Heart left ventricle (tissue), 16 donors: Measurements from ENCODE around the gene SETD6. TPM values are rescaled to one million over a fixed set of nuclear protein-coding genes. Genes with fewer than 3 reads are reported as not detected.

Source experiments
- ATAC-seq, 4 donors: fragments of 200-7000 bp; cut with Tn5 transposase; one replicate each; pipeline ENCODE4 v1.9.1; 2020 to 2022; ENCODE audit warnings: moderate library complexity in 4 of 4, mild to moderate bottlenecking in 3 of 4, moderate number of reproducible peaks in 1 of 4
- DNase-seq, 5 donors: peaks; one replicate each; pipeline ENCODE4 v3.0.0-alpha.2; 2020
- H3K27ac ChIP-seq, 12 donors: fragments of 200-600 bp; sonication (generic) in 4 of 12; one replicate each; pipeline versions ENCODE4 v1.5.0 to v1.8.0; 2016 to 2022; ENCODE audit warnings: mild to moderate bottlenecking in 2 of 12
- H3K27me3 ChIP-seq, 9 donors: fragments of 200-600 bp; sonication (generic) in 2 of 9; one replicate each; pipeline versions ENCODE4 v1.5.1 to v1.8.0; 2016 to 2022; ENCODE audit warnings: mild to moderate bottlenecking in 3 of 9
- H3K36me3 ChIP-seq, 9 donors: fragments of 200-600 bp; sonication (generic) in 2 of 9; one replicate each; pipeline versions ENCODE4 v1.5.0 to v1.8.0; 2018 to 2022; ENCODE audit warnings: mild to moderate bottlenecking in 2 of 9
- H3K4me1 ChIP-seq, 12 donors: fragments of 200-600 bp; sonication (generic) in 4 of 12; one replicate each; pipeline versions ENCODE4 v1.5.0 to v1.8.0; 2016 to 2022; ENCODE audit warnings: mild to moderate bottlenecking in 3 of 12
- H3K4me3 ChIP-seq, 12 donors: fragments of 200-600 bp; sonication (generic) in 4 of 12; one replicate each; pipeline versions ENCODE4 v1.5.0 to v1.8.0; 2017 to 2022; ENCODE audit warnings: mild to moderate bottlenecking in 9 of 12, moderate library complexity in 4 of 12
- H3K9me3 ChIP-seq, 12 donors: fragments of 200-600 bp; sonication (generic) in 4 of 12; one replicate each; pipeline versions ENCODE4 v1.5.0 to v1.8.0; 2016 to 2022; ENCODE audit warnings: mild to moderate bottlenecking in 1 of 12
- CTCF ChIP-seq, 12 donors: fragments of 200-600 bp; sonication (generic) in 4 of 12; IDR thresholded peaks; one replicate each; pipeline versions ENCODE4 v1.5.0 to v1.8.0; 2018 to 2022; ENCODE audit warnings: antibody characterized with exemption in 12 of 12, mild to moderate bottlenecking in 5 of 12
- POLR2A ChIP-seq, 2 donors: fragments of 450-650 bp; IDR thresholded peaks; one replicate each; pipeline ENCODE4 v1.6.1; 2017; ENCODE audit warnings: antibody characterized with exemption in 2 of 2, mild to moderate bottlenecking in 2 of 2, moderate library complexity in 2 of 2
- WGBS, 4 donors: extraction: QIAGEN DNeasy Blood & Tissue Kit in 2 of 4; methylation state at CpG; one replicate each; pipeline versions ENCODE4 v1.1.5 to v1.1.7; 2013 to 2018; 5-methylcytosine and 5-hydroxymethylcytosine counted together
- intact Hi-C, 10 donors: fragments of 100-400 bp; cut with DNase I; formaldehyde crosslinking; loops; one replicate each; pipeline versions ENCODE4 v1.11.1 to v1.14.2; 2022
- polyA plus RNA-seq, 2 donors: library from polyadenylated mRNA; stranded (reverse); fragments of 200-250 nt; gene quantifications; one replicate each; pipeline ENCODE4 v1.2.3, GENCODE V29; 2013
- total RNA-seq, 9 donors: library from RNA; depleted of rRNA in 2 of 9; stranded (reverse); fragments of >200 nt in 2 of 9; fragmentation: NEBNext Ultra II Directional in 3 of 9; extraction: Animal tissue kit (Norgen Biotek cat#: 25700) in 3 of 9; gene quantifications; one replicate each; pipeline versions ENCODE4 v1.1.0 to v1.2.4, GENCODE V29; 2016 to 2023
- donor health status: ischemic (EF 13 %, LVEDD 7.1; RV severe dilation, severe dysfunction).
- donor health status: healthy with polysubstance abuse.
- donor health status: DM: no; HTN: yes; CAD: no.
- donor health status: DM: no; HTN: no; CAD: no.
- donor health status: ischemic (EF 25% LVEDD 6.9; RV normal size, moderate dysfunction).
- donor health status: ischemic (EF 25% LVEDD 5.7; RV mildly dilated, moderate dysfunction).
- donor health status: healthy.
- donor health status: DM: yes; HTN: yes; CAD: no.
- donor health status: ischemic (EF 35%, LVEDD 5.7; RV mildly dilated, moderate dysfunction).
- donor health status: nonischemic (EF 11% LVEDD 7.7; RV severe dilation, severe dysfunction).
- donor health status: DM: yes; HTN: yes; CAD: no.
- donor health status: PGD.
- donor health status: ischemic (EF 29% LVEDD 5.4; RV normal size, mild dysfunction).
- donor health status: nonischemic (EF 23%, LVEDD 6.1; RV moderate dilation, normal function).

Gene SETD6
- total and polyA plus RNA-seq, 11 donors, result 10.1 to 18.0 (median 14.3) TPM

DNA sequence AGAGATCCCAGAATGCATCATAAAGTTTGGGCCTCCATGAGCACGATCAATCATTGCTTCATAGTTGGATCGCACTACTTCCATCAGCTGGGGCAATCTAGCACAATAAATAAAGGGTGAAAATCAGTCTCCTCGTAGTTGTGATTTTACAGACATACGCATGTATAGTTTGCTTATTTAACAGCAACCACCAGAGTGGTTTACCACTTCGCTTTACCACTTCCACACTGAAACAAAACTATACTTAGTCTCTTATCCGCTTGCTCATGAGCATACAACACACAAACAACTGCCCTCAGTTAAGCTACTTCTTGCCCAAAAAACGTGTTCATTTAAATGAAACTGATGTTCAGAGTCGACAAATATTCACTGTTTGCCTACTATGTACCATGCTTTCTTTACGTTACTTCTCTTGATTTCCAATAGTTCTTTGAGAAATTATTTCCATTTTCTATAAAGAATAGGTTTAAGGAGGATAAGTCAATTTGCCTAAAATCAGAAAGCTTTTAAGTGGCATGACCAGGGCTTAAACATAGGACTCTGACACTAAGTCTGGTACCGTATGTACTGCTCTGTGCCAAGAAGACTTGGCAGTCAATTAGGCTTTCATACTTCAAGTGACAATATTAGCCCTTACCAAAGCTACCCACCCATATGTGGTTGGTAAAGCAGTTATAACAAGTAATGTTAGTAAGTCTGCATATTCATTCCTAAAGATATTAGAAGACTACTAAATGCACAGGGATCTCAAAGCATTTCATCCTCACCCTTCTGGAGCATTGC is 22.0 kb downstream of the SETD6 start:
- DNase-seq (no peak), ATAC-seq (peak; percentile 44 to 84 (median 71))
- Histone ChIP-seq H3K9me3 (no peaks in the 10 kb centered on the region), H3K27me3 (no peaks in the 10 kb centered on the region), H3K4me1 (peaks cover 0 to 36% (median 3%) of the 10 kb centered on the region in 12 donors), H3K4me3 (no peak overlapping the region), H3K27ac (peak overlapping the region in 1 of 12 donors; percentile 2), H3K36me3 (peaks cover 0 to 100% (median 99%) of the 10 kb centered on the region in 9 donors)
- TF ChIP-seq CTCF (IDR thresholded peaks at IDR 0.05) (no peak), POLR2A (IDR thresholded peaks at IDR 0.05) (no peak)
- intact Hi-C loops, result loop anchor here in 1 of 10 donors (10.0 kb wide), 1 partner anchor 47 kb away; no protein-coding TSS in a partner anchor
- WGBS, 4 donors, result 81 to 86% (median 84%) methylated on average over 10 of the region's 10 CpGs

GRCh38 chr16:58541711-58542110 is 26.4 kb downstream of the SETD6 start:
- peaks cover 2 to 100% (median 99%) of the 10 kb centered on the region in 9 donors for H3K36me3 ChIP-seq
- no peak overlapping the region for H3K4me3 ChIP-seq
- TF ChIP-seq POLR2A (IDR thresholded peaks at IDR 0.05) (no peak), CTCF (IDR thresholded peaks at IDR 0.05) (no peak)
- peaks cover 0 to 14% (median 0%) of the 10 kb centered on the region in 12 donors for H3K4me1 ChIP-seq
- no peak for ATAC-seq
- DNase-seq, result no peak
- no peaks in the 10 kb centered on the region for H3K27me3 ChIP-seq
- H3K9me3 ChIP-seq, result no peaks in the 10 kb centered on the region
- H3K27ac ChIP-seq, result no peak overlapping the region
- intact Hi-C loops, result loop anchor here in 2 of 10 donors (5.0 kb wide), 1 partner anchor 36 kb away; no protein-coding TSS in a partner anchor
- 88 to 94% (median 91%) methylated on average over 2 of the region's 2 CpGs for WGBS, 4 donors

GRCh38 chr16:58542291-58542690 is 27.0 kb downstream of the SETD6 start:
- Histone ChIP-seq H3K27ac (no peak overlapping the region), H3K4me3 (no peak overlapping the region), H3K27me3 (no peaks in the 10 kb centered on the region), H3K4me1 (peaks cover 0 to 9% (median 0%) of the 10 kb centered on the region in 12 donors), H3K9me3 (no peaks in the 10 kb centered on the region), H3K36me3 (peaks cover 2 to 100% (median 99%) of the 10 kb centered on the region in 9 donors)
- DNase-seq, result no peak
- 75 to 84% (median 81%) methylated on average over 1 of the region's 1 CpG for WGBS, 4 donors
- ATAC-seq, result no peak
- no peak for TF ChIP-seq CTCF (IDR thresholded peaks at IDR 0.05)
- no peak for TF ChIP-seq POLR2A (IDR thresholded peaks at IDR 0.05)
- intact Hi-C loops, result loop anchor here in 2 of 10 donors (5.0 kb wide), 1 partner anchor 35 kb away; no protein-coding TSS in a partner anchor

DNA sequence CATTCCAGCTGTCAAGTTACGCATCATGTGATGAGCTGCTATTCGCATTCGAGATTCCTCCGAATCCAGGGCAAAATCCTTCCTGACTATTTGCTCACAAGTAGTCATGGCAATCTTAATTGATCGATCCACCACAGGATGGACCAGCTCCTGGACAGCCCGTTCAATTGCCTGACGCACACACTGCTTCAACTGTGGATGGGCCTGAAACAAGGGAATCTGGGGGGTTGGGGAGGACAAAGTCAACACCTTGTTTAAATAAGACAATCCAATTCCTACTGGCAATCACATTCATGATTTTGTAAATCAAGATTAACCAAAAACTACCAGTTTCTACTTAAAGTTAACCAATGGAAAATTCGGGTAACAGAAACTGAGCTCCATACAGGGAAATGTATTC is 28.4 kb downstream of the SETD6 start:
- H3K4me1 ChIP-seq, result peaks cover 0 to 15% (median 0%) of the 10 kb centered on the region in 12 donors
- H3K36me3 ChIP-seq, result peaks cover 2 to 100% (median 98%) of the 10 kb centered on the region in 9 donors
- WGBS, 4 donors, result 84 to 91% (median 87%) methylated on average over 8 of the region's 8 CpGs
- H3K9me3 ChIP-seq, result no peaks in the 10 kb centered on the region
- no peak overlapping the region for H3K27ac ChIP-seq
- TF ChIP-seq POLR2A (IDR thresholded peaks at IDR 0.05), result no peak
- TF ChIP-seq CTCF (IDR thresholded peaks at IDR 0.05), result no peak
- intact Hi-C loops, result loop anchor here in 2 of 10 donors (5.0 kb wide), 1 partner anchor 34 kb away; no protein-coding TSS in a partner anchor
- no peaks in the 10 kb centered on the region for H3K27me3 ChIP-seq
- no peak for ATAC-seq
- H3K4me3 ChIP-seq, result no peak overlapping the region
- no peak for DNase-seq
